IMR-90 (cell line): ENCODE results near the gene FBLIM1. TPM values are rescaled to one million over a fixed set of nuclear protein-coding genes. Genes with fewer than 3 reads are reported as not detected.

ENCODE experiments used
- ATAC-seq: fragments of 200-7000 bp; cut with Tn5 transposase; 2 replicates; pipeline ENCODE4 v1.9.1; 2020; ENCODE audit warnings: low read depth, mild to moderate bottlenecking, moderate library complexity
- BruUV-seq: library from RNA; stranded (reverse); fragments of 400-500 nt; replicated peaks from 2 replicates; lab custom pipeline; 2021; lab: Mats Ljungman, UMichigan
- CTCF ChIA-PET: fragments of 300-600 bp; formaldehyde crosslinking; extraction: SDS; loops from one replicate; lab custom pipeline; 2021; ENCODE audit warnings: antibody characterized with exemption; lab: Yijun Ruan, JAX
- POLR2A ChIA-PET: fragments of 300-600 bp; sonication (Branson Sonifier 250); formaldehyde crosslinking; loops from one replicate; lab custom pipeline; 2022; ENCODE audit warnings: antibody characterized with exemption; ENCODE audit not compliant: unreplicated experiment; lab: Charles Lee
- DNase-seq: peaks from one replicate; pipeline ENCODE4 v3.0.0; 2013
- H2AFZ ChIP-seq: replicated peaks from 2 replicates; pipeline ENCODE3; 2013; ENCODE audit warnings: low read length, mild to moderate bottlenecking; ENCODE audit not compliant: poor library complexity
- H2AK5ac ChIP-seq: 2 replicates; pipeline ENCODE4 v1.6.1; 2013; ENCODE audit warnings: low read depth, low read length, inconsistent platforms
- H2AK9ac ChIP-seq: replicated peaks from 2 replicates; pipeline ENCODE3; 2013; ENCODE audit warnings: mild to moderate bottlenecking, low read depth, low read length, moderate library complexity; ENCODE audit not compliant: poor library complexity
- H2BK120ac ChIP-seq: 2 replicates; pipeline ENCODE4 v1.6.1; 2013; ENCODE audit warnings: low read depth, low read length, inconsistent platforms
- H2BK15ac ChIP-seq: 3 replicates; pipeline ENCODE4 v1.6.1; 2013; ENCODE audit warnings: low read depth, low read length, inconsistent platforms
- H2BK20ac ChIP-seq: 2 replicates; pipeline ENCODE4 v1.6.1; 2013; ENCODE audit warnings: low read depth, mild to moderate bottlenecking, inconsistent platforms, low read length, moderate library complexity
- H2BK5ac ChIP-seq: 2 replicates; pipeline ENCODE4 v1.6.1; 2013; ENCODE audit warnings: mild to moderate bottlenecking, low read depth, low read length, inconsistent platforms; ENCODE audit not compliant: poor library complexity, severe bottlenecking
- H3K14ac ChIP-seq: replicated peaks from 2 replicates; pipeline ENCODE4 v1.6.1; 2013; ENCODE audit warnings: low read depth, low read length, inconsistent platforms
- H3K18ac ChIP-seq: 2 replicates; pipeline ENCODE4 v1.6.1; 2013; ENCODE audit warnings: low read depth, low read length, control low read depth
- H3K23ac ChIP-seq: 2 replicates; pipeline ENCODE4 v1.6.1; 2013; ENCODE audit warnings: low read depth, low read length, inconsistent platforms
- H3K27ac ChIP-seq: 2 replicates; pipeline ENCODE4 v1.5.1; 2013; ENCODE audit warnings: mild to moderate bottlenecking, control low read depth, low read length; ENCODE audit not compliant: insufficient read depth
- H3K27me3 ChIP-seq: 2 replicates; pipeline ENCODE4 v1.6.1; 2013; ENCODE audit warnings: low read length; ENCODE audit not compliant: control insufficient read depth, insufficient read depth
- H3K36me3 ChIP-seq: 2 replicates; pipeline ENCODE4 v1.6.1; 2013; ENCODE audit warnings: low read length, mixed read lengths; ENCODE audit not compliant: control insufficient read depth, insufficient read depth
- H3K4ac ChIP-seq: 2 replicates; pipeline ENCODE4 v1.6.1; 2013; ENCODE audit warnings: low read depth, low read length, inconsistent platforms
- H3K4me1 ChIP-seq: 2 replicates; pipeline ENCODE4 v1.6.1; 2013; ENCODE audit warnings: low read length, mixed read lengths; ENCODE audit not compliant: control insufficient read depth, insufficient read depth
- H3K4me2 ChIP-seq: 2 replicates; pipeline ENCODE4 v1.6.1; 2013; ENCODE audit warnings: low read depth, mild to moderate bottlenecking, control low read depth, low read length, moderate library complexity
- H3K4me3 ChIP-seq: 2 replicates; pipeline ENCODE4 v1.5.1; 2013; ENCODE audit warnings: low read depth, mild to moderate bottlenecking, control low read depth, low read length, moderate library complexity; ENCODE audit not compliant: insufficient read depth
- H3K56ac ChIP-seq: 2 replicates; pipeline ENCODE4 v1.6.1; 2013; ENCODE audit warnings: low read length, inconsistent platforms; ENCODE audit not compliant: insufficient read depth; ENCODE audit errors: extremely low read depth
- H3K79me1 ChIP-seq, 2 experiments: 2 replicates each; pipeline ENCODE4 v1.6.1; 2013; ENCODE audit warnings: low read length in 2 of 2, inconsistent platforms in 1 of 2, low read depth in 1 of 2
- H3K9ac ChIP-seq: 2 replicates; pipeline ENCODE4 v1.6.1; 2013; ENCODE audit warnings: low read depth, low read length, control low read depth
- H3K9me1 ChIP-seq: 2 replicates; pipeline ENCODE4 v1.6.1; 2013; ENCODE audit warnings: low read length, inconsistent platforms; ENCODE audit not compliant: insufficient read depth
- H3K9me3 ChIP-seq: 2 replicates; pipeline ENCODE4 v1.6.1; 2013; ENCODE audit warnings: low read length; ENCODE audit not compliant: control insufficient read depth, insufficient read depth
- H4K20me1 ChIP-seq: 2 replicates; pipeline ENCODE4 v1.6.1; 2013; ENCODE audit warnings: low read length, inconsistent platforms; ENCODE audit not compliant: insufficient read depth
- H4K5ac ChIP-seq: 2 replicates; pipeline ENCODE4 v1.6.1; 2013; ENCODE audit warnings: mild to moderate bottlenecking, low read depth, low read length, control low read depth
- H4K8ac ChIP-seq, 2 experiments: 2 replicates each; pipeline ENCODE4 v1.6.1; 2013; ENCODE audit warnings: low read depth in 2 of 2, low read length in 2 of 2, control low read depth in 1 of 2, inconsistent platforms in 1 of 2
- H4K91ac ChIP-seq: 2 replicates; pipeline ENCODE4 v1.6.1; 2013; ENCODE audit warnings: low read depth, low read length, inconsistent platforms; ENCODE audit not compliant: insufficient read depth
- BHLHE40 ChIP-seq: fragments of 150-350 bp; IDR thresholded peaks from 2 replicates; pipeline ENCODE4 v1.6.1; 2016; ENCODE audit warnings: mild to moderate bottlenecking, low read depth, low read length
- RFX5 ChIP-seq: IDR thresholded peaks from 2 replicates; pipeline ENCODE4 v1.8.0; 2012; ENCODE audit warnings: low read depth, mild to moderate bottlenecking, low read length, moderate library complexity
- SMC3 ChIP-seq: fragments of 150-350 bp; IDR thresholded peaks from 2 replicates; pipeline ENCODE4 v1.6.1; 2016; ENCODE audit warnings: low read depth, mild to moderate bottlenecking, antibody characterized with exemption, low read length, moderate library complexity
- USF2 ChIP-seq: fragments of 150-350 bp; IDR thresholded peaks from 2 replicates; pipeline ENCODE4 v1.6.1; 2017; ENCODE audit warnings: mild to moderate bottlenecking, antibody characterized with exemption, low read length, low read depth
- WGBS, 2 experiments: methylation state at CpG; one replicate each; pipeline versions ENCODE4 v1.1.5 to v1.1.7; 2013; ENCODE audit warnings: missing lambda C conversion rate in 2 of 2; ENCODE audit not compliant: insufficient read length in 1 of 2; ENCODE audit errors: extremely low coverage in 2 of 2; 5-methylcytosine and 5-hydroxymethylcytosine counted together
- dilution Hi-C: fragments of 300-500 bp; cut with HindIII; formaldehyde crosslinking; loops from one replicate; pipeline ENCODE4 v1.14.3; 2018; ENCODE audit warnings: low sequenced_read_pairs; ENCODE audit not compliant: unreplicated experiment
- in situ Hi-C: fragments of 300-500 bp; cut with MboI; formaldehyde crosslinking; loops from 3 replicates; pipeline ENCODE4 v1.14.3; 2019; ENCODE audit warnings: low sequenced_read_pairs, inconsistent platforms, mixed read lengths
- intact Hi-C: fragments of 100-400 bp; cut with micrococcal nuclease; formaldehyde crosslinking; loops from 2 replicates; pipeline ENCODE4 v1.10.0; 2022
- polyA plus RNA-seq, 3 experiments: library from polyadenylated mRNA; depleted of rRNA; stranded (reverse); fragments of >200 nt; gene quantifications; 2 replicates each; pipeline ENCODE4 v1.2.3, GENCODE V29; 2012; ENCODE audit warnings: low replicate concordance in 1 of 3
- total RNA-seq: library from RNA; depleted of rRNA; stranded (reverse); fragments of >200 nt; gene quantifications from 2 replicates; pipeline ENCODE4 v1.2.3, GENCODE V29; 2012

Gene FBLIM1
- total and polyA plus RNA-seq, 2 of the 4 experiments (the other 2 are of a cell fraction), result 52.2 to 140 TPM

GRCh38 chr1:15717418-15718125 is 41.0 kb upstream of the FBLIM1 start:
- Histone ChIP-seq H4K8ac (no peak overlapping the region), H3K9me1 (peaks cover 9% of the 10 kb centered on the region), H3K23ac (no peak overlapping the region), H3K56ac (no peak overlapping the region), H2AK9ac (no peak overlapping the region), H3K4me1 (peaks cover 5% of the 10 kb centered on the region), H4K20me1 (peaks cover 30% of the 10 kb centered on the region), H3K9ac (no peak overlapping the region), H3K9me3 (no peaks in the 10 kb centered on the region), H3K79me1 (peaks cover 31 to 51% of the 10 kb centered on the region in 2 experiments), H3K14ac (no peak overlapping the region), H3K4me2 (no peak overlapping the region), H4K5ac (no peak overlapping the region), H2BK20ac (no peak overlapping the region), H3K4ac (no peak overlapping the region), H3K27me3 (no peaks in the 10 kb centered on the region), H3K27ac (no peak overlapping the region), H4K91ac (no peak overlapping the region), H3K18ac (no peak overlapping the region), H2AFZ (no peak overlapping the region), H3K36me3 (peaks cover 53% of the 10 kb centered on the region), H2BK15ac (no peak overlapping the region), H3K4me3 (no peak overlapping the region), H2BK120ac (no peak overlapping the region), H2BK5ac (no peak overlapping the region), H2AK5ac (no peak overlapping the region)
- DNase-seq, result no peak
- dilution Hi-C loops (no loop called here), intact Hi-C loops (no loop called here), in situ Hi-C loops (no loop called here)
- POLR2A ChIA-PET, result interaction anchor here (0.5 kb wide), 1 partner anchor 43 kb away, joined by 5 read pairs; no protein-coding TSS in a partner anchor
- BruUV-seq, result no TSS peak
- TF ChIP-seq USF2, result no peak
- TF ChIP-seq RFX5, result no peak
- no peak for TF ChIP-seq SMC3
- no peak for TF ChIP-seq BHLHE40
- no peak for ATAC-seq
- CTCF ChIA-PET, result no interaction called here
- 66% methylated on average over 4 of the region's 11 CpGs; no CpG with 5 or more reads in 1 of the 2 experiments for WGBS, 2 experiments
